GM06990 (cell line): ENCODE data around the gene SOX30.

Experiments
- DNase-seq: peaks from one replicate; pipeline ENCODE4 v3.0.0-alpha.2; 2011; ENCODE audit not compliant: insufficient read length; ENCODE audit errors: extremely low read depth
- H3K27me3 ChIP-seq: replicated peaks from 2 replicates; pipeline ENCODE4 v1.6.0; 2011; ENCODE audit warnings: low read length; ENCODE audit not compliant: control insufficient read depth, insufficient read depth
- H3K36me3 ChIP-seq: 2 replicates; pipeline ENCODE4 v1.5.1; 2011; ENCODE audit warnings: low read length; ENCODE audit not compliant: control insufficient read depth, insufficient read depth
- H3K4me3 ChIP-seq: replicated peaks from 2 replicates; pipeline ENCODE4 v1.5.1; 2011; ENCODE audit warnings: low read depth, mild to moderate bottlenecking, control low read depth, low read length
- CTCF ChIP-seq: IDR thresholded peaks from 2 replicates; pipeline ENCODE4 v1.5.1; 2011; ENCODE audit warnings: low read length, control low read depth, mild to moderate bottlenecking, inconsistent platforms; ENCODE audit not compliant: insufficient read depth, poor library complexity, severe bottlenecking

The SOX30 gene

GRCh38 chr5:157626831-157627230, 25.4 kb downstream of the SOX30 start:
- Histone ChIP-seq H3K36me3 (no peaks in the 10 kb centered on the region), H3K27me3 (no peaks in the 10 kb centered on the region), H3K4me3 (no peak overlapping the region)
- no peak for DNase-seq
- no peak for TF ChIP-seq CTCF

GRCh38 chr5:157624144-157624543, 28.1 kb downstream of the SOX30 start:
- Histone ChIP-seq H3K36me3 (no peaks in the 10 kb centered on the region), H3K27me3 (no peaks in the 10 kb centered on the region), H3K4me3 (no peak overlapping the region)
- DNase-seq: no peak
- TF ChIP-seq CTCF: no peak

- no peak for DNase-seq
Observed at GRCh38 chr5:157620776-157621175, 31.5 kb downstream of the SOX30 start.

GRCh38 chr5:157618191-157618765, 34.0 kb downstream of the SOX30 start:
- Histone ChIP-seq H3K27me3 (no peaks in the 10 kb centered on the region), H3K36me3 (no peaks in the 10 kb centered on the region), H3K4me3 (no peak overlapping the region)
- TF ChIP-seq CTCF: no peak
- DNase-seq: no peak

More at GRCh38 chr5:157620776-157621175, 31.5 kb downstream of the SOX30 start:
- no peak for TF ChIP-seq CTCF
- Histone ChIP-seq H3K27me3 (no peaks in the 10 kb centered on the region), H3K36me3 (no peaks in the 10 kb centered on the region), H3K4me3 (no peak overlapping the region)

- TF ChIP-seq CTCF: no peak
- Histone ChIP-seq H3K27me3 (no peaks in the 10 kb centered on the region), H3K4me3 (no peak overlapping the region), H3K36me3 (no peaks in the 10 kb centered on the region)
- no peak for DNase-seq
Observed at GRCh38 chr5:157616785-157617184, 35.5 kb downstream of the SOX30 start.
